Liver (tissue), 9 donors: Measurements from ENCODE around the gene GTPBP1. TPM values are rescaled to one million over a fixed set of nuclear protein-coding genes. Genes with fewer than 3 reads are reported as not detected.

Experiments
- DNase-seq: peaks from one replicate; pipeline ENCODE4 v3.0.0-alpha.2; 2017; ENCODE audit warnings: low spot score
- H3K27ac ChIP-seq, 2 donors: one replicate each; pipeline ENCODE4 v1.7.0; 2013; ENCODE audit warnings: inconsistent platforms in 2 of 2, low read length in 2 of 2, control low read depth in 1 of 2, low read depth in 1 of 2, mild to moderate bottlenecking in 1 of 2
- H3K27me3 ChIP-seq, 4 donors: one replicate each; pipeline versions ENCODE4 v1.6.1 to v1.7.0; 2013; ENCODE audit warnings: low read length in 3 of 4, inconsistent platforms in 1 of 4, mild to moderate bottlenecking in 1 of 4, moderate library complexity in 1 of 4; ENCODE audit not compliant: control insufficient read depth in 4 of 4, insufficient read depth in 4 of 4
- H3K36me3 ChIP-seq, 4 donors: one replicate each; pipeline versions ENCODE4 v1.6.1 to v1.7.0; 2013; ENCODE audit warnings: low read length in 3 of 4, mild to moderate bottlenecking in 3 of 4, low read depth in 1 of 4, moderate library complexity in 1 of 4; ENCODE audit not compliant: control insufficient read depth in 4 of 4, insufficient read depth in 3 of 4
- H3K4me1 ChIP-seq, 4 donors: one replicate each; pipeline versions ENCODE4 v1.6.1 to v1.7.0; 2013; ENCODE audit warnings: low read length in 3 of 4, mild to moderate bottlenecking in 3 of 4, moderate library complexity in 1 of 4; ENCODE audit not compliant: control insufficient read depth in 4 of 4, insufficient read depth in 4 of 4
- H3K4me3 ChIP-seq, 3 donors: one replicate each; pipeline versions ENCODE4 v1.6.1 to v1.7.0; 2013; ENCODE audit warnings: low read length in 3 of 3, control low read depth in 1 of 3, low read depth in 1 of 3, mild to moderate bottlenecking in 1 of 3
- H3K9ac ChIP-seq, 2 donors: one replicate each; pipeline ENCODE4 v1.7.0; 2013; ENCODE audit warnings: low read length in 2 of 2, mild to moderate bottlenecking in 2 of 2, moderate library complexity in 2 of 2, control low read depth in 1 of 2, low read depth in 1 of 2
- H3K9me3 ChIP-seq, 4 donors: one replicate each; pipeline versions ENCODE4 v1.6.1 to v1.7.0; 2013; ENCODE audit warnings: low read length in 3 of 4; ENCODE audit not compliant: control insufficient read depth in 4 of 4
- CTCF ChIP-seq: fragments of 150-350 bp; IDR thresholded peaks from 2 replicates; pipeline ENCODE4 v1.5.1; 2017; ENCODE audit warnings: improper control_type of control experiment, low read depth, low read length; ENCODE audit not compliant: missing input control
- EGR1 ChIP-seq, 2 donors: IDR thresholded peaks; 2 replicates each; pipeline ENCODE4 v1.6.1; 2016 to 2018; ENCODE audit warnings: antibody characterized with exemption in 2 of 2, low read depth in 2 of 2
- FOXA1 ChIP-seq: IDR thresholded peaks from 2 replicates; pipeline ENCODE4 v1.6.1; 2016; ENCODE audit warnings: antibody characterized with exemption
- FOXA2 ChIP-seq: IDR thresholded peaks from 2 replicates; pipeline ENCODE4 v1.6.1; 2016; ENCODE audit warnings: antibody characterized with exemption
- GABPA ChIP-seq, 2 donors: IDR thresholded peaks in 1 of 2; conservative IDR thresholded peaks in 1 of 2; 2 replicates each; pipeline ENCODE4 v1.6.1; 2016; ENCODE audit warnings: antibody characterized with exemption in 2 of 2, mild to moderate bottlenecking in 1 of 2, moderate library complexity in 1 of 2
- HNF4A ChIP-seq, 2 donors: conservative IDR thresholded peaks; 2 replicates each; pipeline ENCODE4 v1.6.1; 2016; ENCODE audit warnings: antibody characterized with exemption in 2 of 2, mild to moderate bottlenecking in 2 of 2
- HNF4G ChIP-seq: IDR thresholded peaks from 2 replicates; pipeline ENCODE4 v1.6.1; 2016; ENCODE audit warnings: antibody characterized with exemption
- JUND ChIP-seq, 2 donors: IDR thresholded peaks; 2 replicates each; pipeline ENCODE4 v1.6.1; 2016; ENCODE audit warnings: antibody characterized with exemption in 2 of 2
- MAX ChIP-seq: IDR thresholded peaks from 2 replicates; pipeline ENCODE4 v1.6.1; 2016; ENCODE audit warnings: antibody characterized with exemption
- NR2F2 ChIP-seq: IDR thresholded peaks from 2 replicates; pipeline ENCODE4 v1.6.1; 2016; ENCODE audit warnings: antibody characterized with exemption
- RAD21 ChIP-seq, 2 donors: IDR thresholded peaks; 2 replicates each; pipeline ENCODE4 v1.6.1; 2016; ENCODE audit warnings: antibody characterized with exemption in 2 of 2, mild to moderate bottlenecking in 2 of 2
- REST ChIP-seq: IDR thresholded peaks from 2 replicates; pipeline ENCODE4 v1.6.1; 2016; ENCODE audit warnings: antibody characterized with exemption, mild to moderate bottlenecking
- RXRA ChIP-seq, 2 donors: IDR thresholded peaks; 2 replicates each; pipeline ENCODE4 v1.6.1; 2017 to 2018; ENCODE audit warnings: antibody characterized with exemption in 2 of 2, mild to moderate bottlenecking in 1 of 2
- SP1 ChIP-seq: IDR thresholded peaks from 2 replicates; pipeline ENCODE4 v1.6.1; 2018; ENCODE audit warnings: antibody characterized with exemption, mild to moderate bottlenecking
- TAF1 ChIP-seq: conservative IDR thresholded peaks from 2 replicates; pipeline ENCODE4 v1.6.1; 2016; ENCODE audit warnings: antibody characterized with exemption, mild to moderate bottlenecking
- YY1 ChIP-seq: IDR thresholded peaks from 2 replicates; pipeline ENCODE4 v1.6.1; 2016; ENCODE audit warnings: antibody characterized with exemption, mild to moderate bottlenecking
- WGBS: extraction: QIAGEN DNeasy Blood & Tissue Kit; methylation state at CpG from one replicate; pipeline ENCODE4 v1.1.7; 2013; 5-methylcytosine and 5-hydroxymethylcytosine counted together
- polyA plus RNA-seq, 2 donors: library from polyadenylated mRNA; stranded (reverse) in 1 of 2; unstranded in 1 of 2; fragments of 200-250 nt in 1 of 2; fragments of >200 nt in 1 of 2; fragmentation: Nextera tagmentation in 1 of 2; extraction: Ambion mirVana in 1 of 2; gene quantifications; one replicate each; pipeline versions ENCODE4 v1.2.1 to v1.2.3, GENCODE V29; 2013 to 2015
- total RNA-seq, 2 donors: library from RNA; depleted of rRNA; stranded (reverse); fragments of >200 nt; gene quantifications; one replicate each; pipeline ENCODE4 v1.2.3, GENCODE V29; 2014
- donor health status: healthy.
- donor health status: healthy.
- donor health status: healthy.
- donor health status: healthy.
- donor health status: healthy.

Gene GTPBP1
- total and polyA plus RNA-seq, 4 donors, result 5.3 to 56.3 (median 16.1) TPM

GRCh38 chr22:38700270-38700788, 5.4 kb upstream of the GTPBP1 start:
- Histone ChIP-seq H3K27ac (peak overlapping the region; percentile 90 to 98), H3K9me3 (no peaks in the 10 kb centered on the region), H3K9ac (peak overlapping the region; percentile 89 to 97), H3K36me3 (no peaks in the 10 kb centered on the region), H3K4me3 (peak overlapping the region; percentile 65 to 83 (median 66)), H3K4me1 (peaks cover 8 to 45% (median 33%) of the 10 kb centered on the region in 4 donors), H3K27me3 (no peaks in the 10 kb centered on the region)
- DNase-seq, result no peak
- under 1% methylated on average over 57 of the region's 57 CpGs for WGBS
- TF ChIP-seq RAD21 (IDR thresholded peaks at IDR 0.05), result no peak
- no peak for TF ChIP-seq JUND (IDR thresholded peaks at IDR 0.05)
- no peak for TF ChIP-seq REST
- no peak for TF ChIP-seq EGR1 (IDR thresholded peaks at IDR 0.05; ENCODE audit: low read depth in 2 of 2)
- no peak for TF ChIP-seq NR2F2
- no peak for TF ChIP-seq RXRA (IDR thresholded peaks at IDR 0.05)
- no peak for TF ChIP-seq FOXA2
- no peak for TF ChIP-seq HNF4A (conservative IDR thresholded peaks at IDR 0.05)
- TF ChIP-seq MAX, result no peak
- TF ChIP-seq TAF1, result no peak
- TF ChIP-seq YY1, result no peak
- no peak for TF ChIP-seq HNF4G
- TF ChIP-seq CTCF, result no peak
- TF ChIP-seq FOXA1, result no peak
- TF ChIP-seq SP1, result no peak
- no peak for TF ChIP-seq GABPA (IDR thresholded peaks at IDR 0.05 in 1 of 2, conservative IDR thresholded peaks at IDR 0.05 in 1 of 2)

- WGBS, result under 1% methylated on average over 94 of the region's 94 CpGs
- TF ChIP-seq FOXA1 (no peak), REST (peak; percentile 82), RXRA (IDR thresholded peaks at IDR 0.05) (no peak), SP1 (peak; percentile 37), GABPA (IDR thresholded peaks at IDR 0.05 in 1 of 2, conservative IDR thresholded peaks at IDR 0.05 in 1 of 2) (peak in 1 of 2 donors; percentile 60), JUND (IDR thresholded peaks at IDR 0.05) (peak; percentile 69 to 73), EGR1 (IDR thresholded peaks at IDR 0.05; ENCODE audit: low read depth in 2 of 2) (peak; percentile 84 to 98)
- H3K4me1 ChIP-seq, result peaks cover 8 to 45% (median 33%) of the 10 kb centered on the region in 4 donors
Measured at GRCh38 chr22:38700789-38701628, 4.7 kb upstream of the GTPBP1 start, which contains the start of gene JOSD1. Gene JOSD1 (minus strand): TSS chr22:38700943. CDS start chr22:38699987, 956 bp downstream.

More at GRCh38 chr22:38700789-38701628, 4.7 kb upstream of the GTPBP1 start, which contains the start of gene JOSD1:
- H3K27ac ChIP-seq, result peak within 1 kb of the TSS; percentile 90 to 98
- H3K4me3 ChIP-seq, result peak within 1 kb of the TSS; percentile 65 to 83 (median 67)
- no peaks in the 10 kb centered on the region for H3K9me3 ChIP-seq
- no peaks in the 10 kb centered on the region for H3K27me3 ChIP-seq
- DNase-seq, result peak; percentile 99
- H3K9ac ChIP-seq, result peak within 1 kb of the TSS; percentile 89 to 97
- no peaks in the 10 kb centered on the region for H3K36me3 ChIP-seq
